ENCODE results near the gene EXOSC9. TPM values are rescaled to one million over a fixed set of nuclear protein-coding genes. Genes with fewer than 3 reads are reported as not detected.

EXOSC9 gene, protein sequence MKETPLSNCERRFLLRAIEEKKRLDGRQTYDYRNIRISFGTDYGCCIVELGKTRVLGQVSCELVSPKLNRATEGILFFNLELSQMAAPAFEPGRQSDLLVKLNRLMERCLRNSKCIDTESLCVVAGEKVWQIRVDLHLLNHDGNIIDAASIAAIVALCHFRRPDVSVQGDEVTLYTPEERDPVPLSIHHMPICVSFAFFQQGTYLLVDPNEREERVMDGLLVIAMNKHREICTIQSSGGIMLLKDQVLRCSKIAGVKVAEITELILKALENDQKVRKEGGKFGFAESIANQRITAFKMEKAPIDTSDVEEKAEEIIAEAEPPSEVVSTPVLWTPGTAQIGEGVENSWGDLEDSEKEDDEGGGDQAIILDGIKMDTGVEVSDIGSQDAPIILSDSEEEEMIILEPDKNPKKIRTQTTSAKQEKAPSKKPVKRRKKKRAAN
- 24.6 to 32.2 TPM (median 27.5 TPM) in 5 replicates for total RNA-seq (2022; extraction: Qiagen RNA extraction)

DNA sequence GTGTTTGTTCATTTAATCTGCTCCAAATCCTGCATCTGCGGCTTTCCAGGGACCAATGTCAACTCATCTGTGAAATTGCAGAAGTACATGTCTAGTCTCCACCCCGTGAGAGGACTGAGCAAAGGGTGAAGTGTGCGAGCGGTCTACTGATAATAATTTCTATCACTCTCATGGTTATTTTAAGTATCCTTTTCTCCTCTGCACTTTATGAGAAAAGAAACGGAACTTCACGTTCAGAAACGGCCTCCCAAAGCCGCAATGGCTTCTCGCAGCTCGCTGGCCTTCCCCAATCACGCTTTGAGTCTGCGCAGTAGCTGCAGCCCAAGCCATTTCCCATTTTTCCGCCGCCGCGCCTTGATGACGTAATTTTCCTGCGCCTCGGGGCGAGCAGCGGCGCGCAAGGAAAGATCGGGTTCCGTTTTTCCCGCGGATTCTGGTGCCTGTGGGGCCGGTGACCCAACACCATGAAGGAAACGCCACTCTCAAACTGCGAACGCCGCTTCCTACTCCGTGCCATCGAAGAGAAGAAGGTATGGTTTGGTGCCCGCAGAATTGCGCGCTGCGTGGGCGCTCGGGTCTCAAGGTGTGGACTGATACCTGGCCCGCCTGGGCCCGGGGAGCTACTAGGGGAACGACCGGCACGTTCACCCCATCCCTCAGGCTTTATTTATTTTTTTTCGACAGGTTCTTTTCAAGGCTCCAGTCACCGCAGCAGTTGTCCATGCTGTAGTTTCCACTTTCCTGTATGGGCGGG lies at the start of gene EXOSC9:
EXOSC9 (plus strand) TSS at position 363 of the 754 bp plus-strand sequence; CDS start at position 465, 102 bp downstream.

DNA sequence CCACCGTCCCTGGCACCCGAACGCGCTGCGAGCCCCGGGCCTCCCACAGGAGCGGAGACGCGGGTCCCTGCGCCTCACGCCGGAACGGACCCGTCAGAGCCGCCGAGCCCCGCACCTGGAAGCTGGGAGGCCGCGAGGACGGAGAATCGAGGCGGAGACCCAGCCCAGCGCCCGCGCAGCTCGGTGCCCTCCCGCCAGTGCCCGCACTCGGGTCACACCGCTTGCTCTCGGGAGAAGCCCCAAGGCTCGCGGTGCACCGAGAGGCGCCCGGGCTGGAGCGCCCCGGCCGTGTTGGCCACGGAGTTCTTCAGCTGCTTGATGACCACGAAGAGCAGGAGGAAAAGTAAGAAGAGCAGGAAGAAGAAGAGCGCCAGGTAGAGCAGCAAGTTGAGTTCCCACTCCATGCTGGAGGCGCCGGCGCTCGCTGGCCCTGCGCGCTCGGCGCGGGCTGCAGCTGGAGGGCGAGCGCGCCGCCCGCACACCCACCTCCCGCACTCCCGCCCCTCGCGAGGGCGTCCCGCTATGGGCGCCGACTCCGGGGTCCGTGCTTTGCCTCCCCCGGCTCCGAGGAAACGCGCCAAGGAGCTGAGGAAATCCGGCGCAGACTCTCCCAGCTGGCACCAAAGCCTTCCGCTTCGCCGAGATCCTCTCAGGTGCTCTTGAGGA lies 36.3 kb upstream of the EXOSC9 start, which contains the start of gene SMIM43:
SMIM43 (minus strand) TSS at position 463 of the 666 bp plus-strand sequence; CDS start at position 404, 59 bp downstream.

GRCh38 chr4:121823505-121824170 lies 22.5 kb downstream of the EXOSC9 start, which contains the start of gene CCNA2:
Gene CCNA2 (minus strand): TSS chr4:121823883. CDS start chr4:121823628, 255 bp downstream.

Other genes starting within 250 kb of the EXOSC9 start
- 502 to 676 TPM (median 509 TPM) in 5 replicates for gene ANXA5, start 104.3 kb upstream of the EXOSC9 start, total RNA-seq (2022; extraction: Qiagen RNA extraction)
- gene SMIM43, start 36.2 kb upstream of the EXOSC9 start, total RNA-seq (2022; extraction: Qiagen RNA extraction) = 0.21 to 0.48 TPM (median 0.25 TPM) in 5 replicates
- gene CCNA2, start 22.6 kb downstream of the EXOSC9 start, total RNA-seq (2022; extraction: Qiagen RNA extraction) = 37.6 to 51.4 TPM (median 45.1 TPM) in 5 replicates
- gene BBS7, start 69.2 kb downstream of the EXOSC9 start, total RNA-seq (2022; extraction: Qiagen RNA extraction) = 11.9 to 16.1 TPM (median 14.1 TPM) in 5 replicates
- 0.08 to 0.12 TPM (median 0.10 TPM) in 3 of 5 replicates, not detected in the others for gene TRPC3, start 150.7 kb downstream of the EXOSC9 start, total RNA-seq (2022; extraction: Qiagen RNA extraction)

Data from A549 treated with Hydrocortisone at 1 μM for 4 hours (cell line).